NCI-H226 (cell line): ENCODE measurements around the gene SLIRP.
"Not testable (repeated sequence)": the region's sequence is repeated elsewhere in the genome, so short reads cannot be mapped to it uniquely, and the experiment has no call there.

Experiments used
- DNase-seq: peaks from one replicate; pipeline ENCODE4 v3.0.0-alpha.2; 2015

The SLIRP gene

GRCh38 chr14:77746064-77746702 is 38.3 kb downstream of the SLIRP start:
- DNase-seq: no peak

GRCh38 chr14:77747425-77747824 is 39.5 kb downstream of the SLIRP start:
- DNase-seq: not testable (repeated sequence)

- DNase-seq: no peak
These were observed 44.4 kb downstream of the SLIRP start for GRCh38 chr14:77752266-77752665.

GRCh38 chr14:77752799-77753516 is 45.1 kb downstream of the SLIRP start:
- DNase-seq: no peak

- peak; percentile 92 for DNase-seq
These were observed 52.7 kb downstream of the SLIRP start, which contains the start of gene SNW1 for GRCh38 chr14:77760381-77761204. Gene SNW1, minus strand, starts transcription at chr14:77761156. Its CDS starts 29 bp downstream, at chr14:77761127.

- no peak for DNase-seq
These were observed 53.5 kb downstream of the SLIRP start for GRCh38 chr14:77761205-77761931.

GRCh38 chr14:77763316-77763715 is 55.4 kb downstream of the SLIRP start:
- DNase-seq: no peak

GRCh38 chr14:77763978-77764377 is 56.1 kb downstream of the SLIRP start:
- no peak for DNase-seq
